Endothelial cell (in vitro differentiated cells): Measurements from ENCODE around the gene DNAJC5G. TPM values are rescaled to one million over a fixed set of nuclear protein-coding genes. Genes with fewer than 3 reads are reported as not detected.
A peak's percentile ranks its signal among the peaks of the same experiment; 100 is the strongest.
"Not testable (repeated sequence)": the region's sequence is repeated elsewhere in the genome, so short reads cannot be mapped to it uniquely, and the experiment has no call there.

Experiments
- DNase-seq: peaks from one replicate; pipeline ENCODE4 v3.0.0; 2021; ENCODE audit warnings: low spot score
- H3K27ac Mint-ChIP-seq: one replicate; pipeline ENCODE4 v1.8.0; 2021; ENCODE audit warnings: mixed read lengths, inconsistent platforms; ENCODE audit not compliant: unreplicated experiment
- H3K27me3 Mint-ChIP-seq: one replicate; pipeline ENCODE4 v1.8.0; 2021; ENCODE audit warnings: mild to moderate bottlenecking, moderate library complexity, mixed read lengths, inconsistent platforms; ENCODE audit not compliant: unreplicated experiment
- H3K36me3 Mint-ChIP-seq: one replicate; pipeline ENCODE4 v1.8.0; 2021; ENCODE audit warnings: mild to moderate bottlenecking, low read depth, mixed read lengths, inconsistent platforms; ENCODE audit not compliant: unreplicated experiment
- H3K4me1 Mint-ChIP-seq: one replicate; pipeline ENCODE4 v1.8.0; 2021; ENCODE audit warnings: mild to moderate bottlenecking, mixed read lengths, inconsistent platforms; ENCODE audit not compliant: unreplicated experiment
- H3K4me3 Mint-ChIP-seq: one replicate; pipeline ENCODE4 v1.8.0; 2021; ENCODE audit warnings: mild to moderate bottlenecking, mixed read lengths, inconsistent platforms; ENCODE audit not compliant: unreplicated experiment
- H3K9me3 Mint-ChIP-seq: one replicate; pipeline ENCODE4 v1.8.0; 2021; ENCODE audit warnings: mixed read lengths, inconsistent platforms; ENCODE audit not compliant: unreplicated experiment
- total RNA-seq: library from RNA; stranded (reverse); fragmentation: NEBNext Ultra II Directional; extraction: Animal tissue kit (Norgen Biotek cat#: 25700); gene quantifications from one replicate; pipeline ENCODE4 v1.2.1, GENCODE V29; 2021; ENCODE audit not compliant: unreplicated experiment
- TF ChIP-seq, protein P1 (sequence below): fragments of 200-600 bp; sonication (generic); IDR thresholded peaks from one replicate; pipeline ENCODE4 v1.5.0; 2021; ENCODE audit warnings: antibody characterized with exemption; ENCODE audit not compliant: unreplicated experiment

The DNAJC5G gene
- total RNA-seq, 1 donor from 2014 or later = not detected

DNA sequence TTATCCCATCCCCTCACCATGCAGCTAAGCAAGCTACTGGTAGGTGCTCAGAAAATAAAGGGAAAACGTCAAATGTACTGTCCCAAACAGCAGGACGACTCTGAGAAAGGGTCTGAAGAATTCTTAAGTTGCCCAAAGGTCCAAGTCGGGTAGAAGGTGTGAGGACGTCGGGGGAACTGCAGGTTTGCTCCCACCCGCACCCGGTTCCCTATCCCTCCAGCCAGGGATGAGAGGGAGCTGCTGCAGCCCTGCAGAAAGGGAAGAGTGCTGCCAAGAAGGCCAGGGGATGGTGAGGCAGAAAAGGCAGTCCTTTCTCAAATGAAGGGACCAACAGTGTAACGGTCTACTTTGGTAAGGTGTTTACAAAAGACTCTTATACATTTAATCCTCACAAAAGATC lies 39.9 kb downstream of the DNAJC5G start:
- Mint-ChIP-seq H3K4me3 (no peak overlapping the region), H3K27ac (no peak overlapping the region), H3K27me3 (peaks cover 7% of the 10 kb centered on the region), H3K9me3 (no peaks in the 10 kb centered on the region), H3K4me1 (peaks cover 6% of the 10 kb centered on the region), H3K36me3 (peaks cover 10% of the 10 kb centered on the region)
- TF ChIP-seq, protein P1, sequence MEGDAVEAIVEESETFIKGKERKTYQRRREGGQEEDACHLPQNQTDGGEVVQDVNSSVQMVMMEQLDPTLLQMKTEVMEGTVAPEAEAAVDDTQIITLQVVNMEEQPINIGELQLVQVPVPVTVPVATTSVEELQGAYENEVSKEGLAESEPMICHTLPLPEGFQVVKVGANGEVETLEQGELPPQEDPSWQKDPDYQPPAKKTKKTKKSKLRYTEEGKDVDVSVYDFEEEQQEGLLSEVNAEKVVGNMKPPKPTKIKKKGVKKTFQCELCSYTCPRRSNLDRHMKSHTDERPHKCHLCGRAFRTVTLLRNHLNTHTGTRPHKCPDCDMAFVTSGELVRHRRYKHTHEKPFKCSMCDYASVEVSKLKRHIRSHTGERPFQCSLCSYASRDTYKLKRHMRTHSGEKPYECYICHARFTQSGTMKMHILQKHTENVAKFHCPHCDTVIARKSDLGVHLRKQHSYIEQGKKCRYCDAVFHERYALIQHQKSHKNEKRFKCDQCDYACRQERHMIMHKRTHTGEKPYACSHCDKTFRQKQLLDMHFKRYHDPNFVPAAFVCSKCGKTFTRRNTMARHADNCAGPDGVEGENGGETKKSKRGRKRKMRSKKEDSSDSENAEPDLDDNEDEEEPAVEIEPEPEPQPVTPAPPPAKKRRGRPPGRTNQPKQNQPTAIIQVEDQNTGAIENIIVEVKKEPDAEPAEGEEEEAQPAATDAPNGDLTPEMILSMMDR = no peak
- DNase-seq = no peak

DNA sequence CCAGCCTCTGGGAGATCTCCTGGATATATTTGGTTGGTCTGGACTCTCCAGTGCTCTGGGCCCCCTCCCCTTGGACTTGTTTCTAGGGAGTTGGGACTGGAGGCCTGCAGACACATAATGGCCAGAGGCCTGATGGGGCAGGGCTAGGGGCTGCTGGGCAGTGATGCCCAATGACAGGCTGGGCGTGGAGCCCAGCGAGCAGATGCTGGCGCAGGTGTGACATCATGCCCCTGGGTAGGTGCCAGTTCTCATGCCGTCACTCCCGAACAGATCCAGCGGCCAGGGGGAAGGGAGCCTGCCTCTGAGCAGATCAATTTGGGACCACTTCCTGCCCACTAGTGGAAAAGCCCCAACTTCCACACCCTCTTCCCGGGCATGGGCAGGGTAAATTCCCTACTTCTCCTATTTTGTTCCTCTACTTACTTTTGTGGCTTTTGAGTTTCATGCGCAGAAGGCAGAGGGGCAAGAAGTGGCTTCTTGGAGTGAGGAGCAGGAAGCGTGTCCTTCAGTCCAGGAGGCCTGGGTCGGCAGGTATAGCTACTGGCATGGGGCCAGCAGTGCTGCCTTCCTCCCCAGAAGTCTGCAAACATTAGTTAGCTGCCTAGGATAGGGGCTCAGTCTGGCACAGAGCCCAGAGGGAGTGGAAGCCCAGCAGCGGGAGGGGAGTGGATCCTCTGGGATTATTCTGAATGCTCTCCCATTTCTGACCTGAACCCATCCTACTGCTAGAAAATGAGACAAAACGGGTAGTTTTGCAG lies 41.6 kb downstream of the DNAJC5G start:
- H3K36me3 Mint-ChIP-seq = peaks cover 5% of the 10 kb centered on the region
- TF ChIP-seq, protein P1 = no peak
- peaks cover 6% of the 10 kb centered on the region for H3K4me1 Mint-ChIP-seq
- H3K27me3 Mint-ChIP-seq = no peaks in the 10 kb centered on the region
- no peak for DNase-seq
- H3K27ac Mint-ChIP-seq = no peak overlapping the region
- H3K9me3 Mint-ChIP-seq = no peaks in the 10 kb centered on the region
- H3K4me3 Mint-ChIP-seq = no peak overlapping the region

DNA sequence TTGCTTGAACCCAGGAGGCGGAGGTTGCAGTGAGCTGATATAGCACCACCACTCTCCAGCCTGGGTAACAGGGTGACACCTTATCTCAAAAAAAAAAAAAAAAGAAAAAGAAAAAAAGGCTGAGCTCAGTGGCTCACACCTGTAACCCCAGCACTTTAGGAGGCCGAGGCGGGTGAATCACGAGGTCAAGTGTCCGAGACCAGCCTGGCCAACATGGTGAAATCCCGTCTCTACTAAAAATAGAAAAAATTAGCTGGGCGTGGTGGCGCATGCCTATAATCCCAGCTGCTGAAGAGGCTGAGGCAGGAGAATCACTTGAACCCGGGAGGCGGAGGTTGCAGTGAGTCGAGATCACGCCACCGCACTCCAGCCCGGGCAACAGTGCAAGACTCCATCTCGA lies 44.6 kb downstream of the DNAJC5G start:
- H3K27ac Mint-ChIP-seq, H3K27me3 Mint-ChIP-seq, H3K36me3 Mint-ChIP-seq, H3K4me3 Mint-ChIP-seq, DNase-seq, H3K9me3 Mint-ChIP-seq: not testable (repeated sequence)
- H3K4me1 Mint-ChIP-seq = peaks cover 19% of the 10 kb centered on the region

DNA sequence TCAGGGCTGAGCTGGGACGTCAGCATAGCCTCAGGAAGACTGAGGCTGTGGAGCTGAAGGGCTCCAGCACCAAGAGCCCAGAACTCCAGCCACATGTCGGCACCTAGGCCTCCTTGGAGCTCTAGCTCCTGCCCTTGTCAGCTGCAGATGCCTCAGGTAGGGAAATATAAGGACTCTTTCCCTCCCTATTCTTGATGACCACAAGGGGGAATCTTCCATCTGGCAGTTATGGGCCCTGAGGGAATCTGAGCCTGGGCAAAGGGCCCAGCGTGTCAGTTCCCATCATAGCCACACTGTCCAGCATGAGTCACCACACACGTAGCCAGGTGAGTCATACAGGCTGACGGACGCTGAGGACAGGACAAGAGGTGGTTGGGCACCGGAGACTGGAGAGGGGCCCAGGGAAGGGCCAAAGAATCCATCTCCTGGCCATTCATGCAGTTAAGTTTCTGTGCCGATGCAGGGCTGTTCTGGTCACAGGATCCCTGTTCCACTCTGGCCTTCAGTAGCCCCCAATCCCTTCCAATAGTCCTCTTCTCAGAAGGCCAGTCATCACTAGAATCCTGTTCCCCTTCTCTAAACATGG lies 45.8 kb downstream of the DNAJC5G start:
- Mint-ChIP-seq H3K4me3 (peak overlapping the region; percentile 24), H3K4me1 (peaks cover 17% of the 10 kb centered on the region), H3K27ac (no peak overlapping the region), H3K9me3 (no peaks in the 10 kb centered on the region), H3K36me3 (peaks cover 8% of the 10 kb centered on the region), H3K27me3 (peaks cover 4% of the 10 kb centered on the region)
- no peak for DNase-seq
- TF ChIP-seq, protein P1 = peak; percentile 51

DNA sequence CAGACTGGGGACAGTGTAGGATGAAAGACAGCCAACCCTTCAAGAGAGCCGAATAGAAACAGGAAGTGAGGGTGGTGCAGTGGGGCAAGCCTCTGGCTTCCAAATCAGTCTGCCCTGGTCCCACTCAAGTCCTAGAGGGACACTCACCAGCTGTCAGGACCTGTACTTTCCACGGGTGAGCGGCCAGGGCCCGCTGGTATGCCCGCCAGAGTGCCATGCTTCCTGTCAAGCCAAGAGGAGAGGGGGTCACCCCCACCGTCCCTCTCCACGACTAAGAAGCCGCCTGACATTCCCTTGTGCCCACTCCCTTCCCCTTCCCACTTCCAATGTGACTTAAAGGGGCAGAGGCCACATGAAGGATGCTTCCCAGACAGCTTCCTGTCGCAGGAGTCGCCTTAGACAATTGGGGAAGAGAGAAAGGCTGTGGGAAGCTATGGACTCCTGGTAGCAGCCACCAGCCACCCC lies 47.1 kb downstream of the DNAJC5G start:
- peaks cover 4% of the 10 kb centered on the region for H3K27me3 Mint-ChIP-seq
- H3K27ac Mint-ChIP-seq = peak overlapping the region; percentile 100
- no peaks in the 10 kb centered on the region for H3K9me3 Mint-ChIP-seq
- peaks cover 17% of the 10 kb centered on the region for H3K4me1 Mint-ChIP-seq
- peaks cover 19% of the 10 kb centered on the region for H3K36me3 Mint-ChIP-seq
- peak overlapping the region; percentile 98 for H3K4me3 Mint-ChIP-seq
- TF ChIP-seq, protein P1 = no peak
- no peak for DNase-seq
